ENCODE results near the gene SLC7A4.

Gene SLC7A4

DNA sequence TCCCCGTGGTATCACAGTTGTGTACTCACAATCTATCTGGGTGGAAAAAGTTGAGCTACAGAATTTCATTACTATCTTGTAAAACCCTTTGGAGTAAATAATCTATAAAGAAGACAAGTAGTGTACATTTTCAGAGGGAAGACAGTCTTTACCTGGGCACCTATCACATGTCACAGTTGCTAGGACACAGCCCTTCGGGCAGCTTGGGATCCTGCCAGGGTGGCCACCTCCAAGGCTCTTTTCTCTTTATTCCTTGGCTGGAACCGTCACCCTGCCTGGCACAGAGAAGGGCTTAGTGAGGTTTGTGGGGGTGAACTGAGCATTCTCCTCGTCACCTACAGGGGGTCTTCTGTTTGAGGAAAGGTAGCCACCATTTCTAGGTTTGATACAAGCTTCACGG, 37.0 kb upstream of the SLC7A4 start:
- Histone ChIP-seq H3K36me3 (replicated peaks; ENCODE audit: insufficient read depth, low read length) (no peaks in the 10 kb centered on the region), H3K27ac (ENCODE audit: low read length) (no peak overlapping the region), H4K20me1 (ENCODE audit: insufficient read depth, low read length) (no peaks in the 10 kb centered on the region), H3K27me3 (replicated peaks; ENCODE audit: insufficient read depth, low read length) (peaks cover 54% of the 10 kb centered on the region), H3K4me2 (ENCODE audit: low read depth, low read length) (no peak overlapping the region), H3K9ac (ENCODE audit: low read length) (no peak overlapping the region), H3K4me1 (ENCODE audit: low read length) (peaks cover 8% of the 10 kb centered on the region), H3K79me2 (ENCODE audit: low read length) (no peaks in the 10 kb centered on the region), H3K9me2 (replicated peaks; ENCODE audit: insufficient read depth, low read length) (no peaks in the 10 kb centered on the region), H2AFZ (ENCODE audit: low read length) (no peak overlapping the region), H3K4me3 (ENCODE audit: low read length) (no peak overlapping the region), H3F3A (ENCODE audit: insufficient read depth, low read length) (no peaks in the 10 kb centered on the region), H3K9me3 (replicated peaks; ENCODE audit: insufficient read depth, low read length) (no peaks in the 10 kb centered on the region)
- no peak for DNase-seq
- TF ChIP-seq EZH2phosphoT487 (IDR thresholded peaks at IDR 0.05; ENCODE audit: low read length) (no peak), EZH2 (optimal IDR thresholded peaks at IDR 0.05; ENCODE audit: low read depth, low read length) (no peak)
- TF ChIP-seq, protein P1, sequence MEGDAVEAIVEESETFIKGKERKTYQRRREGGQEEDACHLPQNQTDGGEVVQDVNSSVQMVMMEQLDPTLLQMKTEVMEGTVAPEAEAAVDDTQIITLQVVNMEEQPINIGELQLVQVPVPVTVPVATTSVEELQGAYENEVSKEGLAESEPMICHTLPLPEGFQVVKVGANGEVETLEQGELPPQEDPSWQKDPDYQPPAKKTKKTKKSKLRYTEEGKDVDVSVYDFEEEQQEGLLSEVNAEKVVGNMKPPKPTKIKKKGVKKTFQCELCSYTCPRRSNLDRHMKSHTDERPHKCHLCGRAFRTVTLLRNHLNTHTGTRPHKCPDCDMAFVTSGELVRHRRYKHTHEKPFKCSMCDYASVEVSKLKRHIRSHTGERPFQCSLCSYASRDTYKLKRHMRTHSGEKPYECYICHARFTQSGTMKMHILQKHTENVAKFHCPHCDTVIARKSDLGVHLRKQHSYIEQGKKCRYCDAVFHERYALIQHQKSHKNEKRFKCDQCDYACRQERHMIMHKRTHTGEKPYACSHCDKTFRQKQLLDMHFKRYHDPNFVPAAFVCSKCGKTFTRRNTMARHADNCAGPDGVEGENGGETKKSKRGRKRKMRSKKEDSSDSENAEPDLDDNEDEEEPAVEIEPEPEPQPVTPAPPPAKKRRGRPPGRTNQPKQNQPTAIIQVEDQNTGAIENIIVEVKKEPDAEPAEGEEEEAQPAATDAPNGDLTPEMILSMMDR (IDR thresholded peaks at IDR 0.05; ENCODE audit: low read length), result no peak

DNA sequence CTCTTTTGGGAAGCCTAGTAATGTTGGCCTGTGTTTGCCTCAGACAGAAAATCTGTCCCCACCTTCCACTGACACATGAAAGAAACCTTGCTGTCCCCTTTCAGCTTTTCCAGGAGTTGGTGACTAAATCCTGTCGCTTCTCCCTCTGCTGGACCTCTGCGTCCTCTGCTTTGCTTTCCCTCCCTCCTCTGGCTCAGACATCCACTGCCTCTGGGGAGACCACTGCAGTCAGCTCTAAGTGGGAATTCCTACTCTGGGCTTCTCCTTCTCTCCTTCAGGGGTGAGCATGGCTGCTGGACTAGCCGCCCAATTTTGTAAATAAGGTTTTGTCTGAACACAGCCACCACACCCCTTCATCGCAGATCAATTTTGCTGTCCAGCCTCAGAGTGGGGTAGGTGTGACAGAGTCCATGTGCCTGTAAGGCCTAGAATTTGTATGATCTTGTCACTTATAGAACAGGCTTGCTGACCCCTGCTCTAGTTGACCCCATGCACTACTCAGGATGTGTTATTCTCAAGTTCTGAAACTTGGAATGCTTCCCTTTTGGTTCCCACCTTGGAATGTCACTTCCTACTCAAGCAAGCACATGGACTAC, 36.4 kb upstream of the SLC7A4 start:
- no peak for TF ChIP-seq EZH2phosphoT487 (IDR thresholded peaks at IDR 0.05; ENCODE audit: low read length)
- TF ChIP-seq, protein P1 (IDR thresholded peaks at IDR 0.05; ENCODE audit: low read length), result no peak
- no peak for TF ChIP-seq EZH2 (optimal IDR thresholded peaks at IDR 0.05; ENCODE audit: low read depth, low read length)

DNA sequence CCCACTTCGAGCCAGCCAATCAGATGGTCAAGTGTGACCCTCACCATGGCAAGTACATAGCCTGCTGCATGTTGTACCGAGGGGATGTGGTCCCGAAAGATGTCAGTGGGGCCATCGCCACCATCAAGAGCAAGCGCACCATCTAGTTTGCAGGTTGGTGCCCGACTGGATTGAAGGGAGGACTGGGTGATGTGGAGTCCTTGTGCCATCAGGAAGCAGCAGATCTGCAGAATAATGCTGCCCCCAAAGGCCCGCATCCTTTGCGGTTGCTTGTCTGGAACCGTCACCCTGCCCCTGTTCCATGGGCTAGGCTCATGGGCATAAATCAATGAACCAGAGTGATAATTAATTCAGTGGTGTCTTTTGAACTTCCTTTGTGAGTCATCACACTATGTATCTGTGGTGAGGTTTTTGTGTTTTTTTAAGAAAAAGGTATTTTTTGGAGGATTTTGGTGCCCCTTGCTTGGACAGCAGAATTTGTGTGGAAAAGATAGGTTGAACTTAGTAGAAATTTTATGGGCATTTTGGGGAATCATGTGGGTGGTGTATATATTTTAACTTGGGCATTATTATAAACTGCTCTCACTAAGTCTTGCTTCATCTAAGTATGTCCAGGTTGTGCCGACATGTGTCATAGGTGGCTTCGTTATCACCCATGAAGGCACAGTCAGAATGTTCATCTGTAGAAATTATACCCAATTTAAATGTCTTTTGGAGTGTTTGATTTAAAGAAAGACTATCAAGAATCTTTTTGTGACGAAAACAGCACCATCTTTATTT, 35.7 kb upstream of the SLC7A4 start:
- Histone ChIP-seq H4K20me1 (ENCODE audit: insufficient read depth, low read length) (no peaks in the 10 kb centered on the region), H3K36me3 (replicated peaks; ENCODE audit: insufficient read depth, low read length) (no peaks in the 10 kb centered on the region), H3K4me3 (ENCODE audit: low read length) (no peak overlapping the region), H3K27ac (ENCODE audit: low read length) (no peak overlapping the region), H3K4me1 (ENCODE audit: low read length) (peaks cover 8% of the 10 kb centered on the region), H3K4me2 (ENCODE audit: low read depth, low read length) (no peak overlapping the region), H2AFZ (ENCODE audit: low read length) (no peak overlapping the region), H3K9me2 (replicated peaks; ENCODE audit: insufficient read depth, low read length) (no peaks in the 10 kb centered on the region), H3K9me3 (replicated peaks; ENCODE audit: insufficient read depth, low read length) (no peaks in the 10 kb centered on the region), H3K9ac (ENCODE audit: low read length) (no peak overlapping the region), H3K79me2 (ENCODE audit: low read length) (no peaks in the 10 kb centered on the region), H3K27me3 (replicated peaks; ENCODE audit: insufficient read depth, low read length) (peaks cover 61% of the 10 kb centered on the region), H3F3A (ENCODE audit: insufficient read depth, low read length) (no peaks in the 10 kb centered on the region)
- no peak for DNase-seq
- TF ChIP-seq EZH2 (optimal IDR thresholded peaks at IDR 0.05; ENCODE audit: low read depth, low read length) (no peak), EZH2phosphoT487 (IDR thresholded peaks at IDR 0.05; ENCODE audit: low read length) (no peak)
- TF ChIP-seq, protein P1 (IDR thresholded peaks at IDR 0.05; ENCODE audit: low read length), result no peak

More for the DNA sequence above, 36.4 kb upstream of the SLC7A4 start:
- no peak overlapping the region for H3K4me3 ChIP-seq (ENCODE audit: low read length)
- no peaks in the 10 kb centered on the region for H4K20me1 ChIP-seq (ENCODE audit: insufficient read depth, low read length)
- H3K27ac ChIP-seq (ENCODE audit: low read length), result no peak overlapping the region
- peaks cover 57% of the 10 kb centered on the region for H3K27me3 ChIP-seq (replicated peaks; ENCODE audit: insufficient read depth, low read length)
- no peak overlapping the region for H3K9ac ChIP-seq (ENCODE audit: low read length)
- no peak overlapping the region for H3K4me2 ChIP-seq (ENCODE audit: low read depth, low read length)
- no peak for DNase-seq
- no peaks in the 10 kb centered on the region for H3K9me3 ChIP-seq (replicated peaks; ENCODE audit: insufficient read depth, low read length)
- no peak overlapping the region for H2AFZ ChIP-seq (ENCODE audit: low read length)
- H3F3A ChIP-seq (ENCODE audit: insufficient read depth, low read length), result no peaks in the 10 kb centered on the region
- H3K9me2 ChIP-seq (replicated peaks; ENCODE audit: insufficient read depth, low read length), result no peaks in the 10 kb centered on the region
- H3K4me1 ChIP-seq (ENCODE audit: low read length), result peaks cover 8% of the 10 kb centered on the region
- H3K79me2 ChIP-seq (ENCODE audit: low read length), result no peaks in the 10 kb centered on the region
- no peaks in the 10 kb centered on the region for H3K36me3 ChIP-seq (replicated peaks; ENCODE audit: insufficient read depth, low read length)

Data from MM.1S (cell line).